Measurements from ENCODE around the gene NTPCR.
A peak's percentile ranks its signal among the peaks of the same experiment; 100 is the strongest.
"Not testable (repeated sequence)": the region's sequence is repeated elsewhere in the genome, so short reads cannot be mapped to it uniquely, and the experiment has no call there.

The NTPCR gene

DNA sequence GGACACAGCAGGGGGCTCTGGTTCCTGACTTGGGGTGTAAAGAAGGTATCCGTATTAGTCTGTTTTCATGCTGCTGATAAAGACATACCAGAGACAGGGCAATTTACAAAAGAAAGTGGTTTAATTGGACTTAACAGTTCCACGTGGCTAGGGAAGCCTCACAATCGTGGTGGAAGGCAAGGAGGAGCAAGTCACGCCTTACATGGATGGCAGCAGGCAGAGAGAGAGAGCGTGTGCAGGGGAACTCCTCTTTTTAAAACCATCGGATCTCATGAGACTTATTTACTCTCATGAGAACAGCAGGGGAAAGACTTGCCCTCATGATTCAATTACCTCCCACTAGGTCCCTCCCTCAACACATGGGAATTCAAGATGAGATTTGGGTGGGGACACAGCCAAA lies 23.2 kb upstream of the NTPCR start:
- not testable (repeated sequence) for DNase-seq (ENCODE audit: low spot score)

DNA sequence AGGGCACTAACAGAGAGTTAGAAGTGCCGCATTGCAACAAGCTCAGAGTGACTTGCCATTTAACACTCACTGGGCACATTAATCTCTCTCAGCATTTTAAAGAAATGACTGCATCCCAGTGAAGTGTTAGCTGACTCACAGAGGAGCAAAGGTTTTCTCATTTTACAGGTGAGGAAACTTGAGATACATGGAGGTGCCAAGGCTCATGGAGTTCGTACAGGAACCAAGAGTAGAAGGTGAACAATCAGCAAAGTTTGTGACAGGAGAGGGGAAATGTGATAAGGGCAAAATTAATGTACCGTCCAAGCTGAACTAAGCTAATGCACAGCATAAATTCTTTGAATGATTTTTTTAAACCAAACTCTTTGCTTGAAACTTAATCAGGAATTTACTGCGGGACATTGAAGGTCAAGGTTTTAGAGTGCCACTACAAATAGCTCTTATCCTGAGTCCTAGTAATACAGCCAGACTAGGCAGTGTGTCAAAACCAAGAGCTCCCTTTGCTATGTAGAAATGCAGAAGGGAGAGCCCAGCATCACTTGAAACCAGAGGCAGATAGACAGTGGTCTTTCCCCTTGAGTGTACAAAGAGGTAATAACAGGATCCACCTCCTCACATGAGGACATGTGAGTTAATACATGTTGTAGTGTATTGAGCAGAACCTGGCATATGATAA lies 22.4 kb upstream of the NTPCR start:
- no peak for DNase-seq (ENCODE audit: low spot score)

DNA sequence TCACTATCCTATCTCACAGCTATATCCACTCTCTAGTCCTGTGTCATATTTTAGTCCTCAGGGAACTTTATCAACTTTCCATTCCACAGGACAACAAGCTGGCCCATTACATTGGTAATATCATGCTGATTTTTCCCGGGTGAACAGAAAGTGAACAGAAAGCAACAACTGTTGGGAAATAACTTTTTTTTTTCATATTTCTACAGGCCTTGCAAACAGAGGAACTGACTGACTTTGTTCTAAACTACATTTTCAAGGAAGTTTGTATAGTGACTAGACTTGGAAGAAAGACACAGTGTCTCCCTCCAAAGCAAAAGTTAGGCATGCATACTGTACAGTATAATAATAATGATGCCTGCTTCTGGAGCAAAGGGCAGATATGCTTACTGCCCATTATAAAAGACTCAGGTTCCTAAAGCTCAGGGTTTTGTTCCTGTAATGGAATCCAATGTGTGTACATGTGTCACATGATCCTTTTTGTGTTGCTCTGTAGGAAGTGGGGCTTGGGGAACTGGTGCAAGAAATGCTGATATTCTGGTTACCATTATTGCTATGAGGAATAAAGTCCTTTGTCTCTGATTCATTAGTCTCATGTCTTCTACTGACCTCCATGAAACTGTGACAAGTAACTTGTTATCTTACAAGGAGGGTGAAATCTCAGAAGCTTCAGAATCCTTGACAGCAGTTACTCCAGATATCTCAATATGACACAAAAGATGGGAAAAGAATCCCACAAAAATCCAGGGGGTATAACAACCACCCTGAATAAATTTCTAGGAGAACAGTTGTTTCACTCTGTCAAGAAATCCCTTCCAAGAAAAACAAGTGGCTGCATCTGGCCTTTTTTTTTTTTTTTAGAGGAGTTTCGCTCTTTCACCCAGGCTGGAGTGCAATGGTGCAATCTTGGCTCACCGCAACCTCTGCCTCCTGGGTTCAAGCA lies 17.7 kb upstream of the NTPCR start:
- DNase-seq (ENCODE audit: low spot score) = no peak

DNA sequence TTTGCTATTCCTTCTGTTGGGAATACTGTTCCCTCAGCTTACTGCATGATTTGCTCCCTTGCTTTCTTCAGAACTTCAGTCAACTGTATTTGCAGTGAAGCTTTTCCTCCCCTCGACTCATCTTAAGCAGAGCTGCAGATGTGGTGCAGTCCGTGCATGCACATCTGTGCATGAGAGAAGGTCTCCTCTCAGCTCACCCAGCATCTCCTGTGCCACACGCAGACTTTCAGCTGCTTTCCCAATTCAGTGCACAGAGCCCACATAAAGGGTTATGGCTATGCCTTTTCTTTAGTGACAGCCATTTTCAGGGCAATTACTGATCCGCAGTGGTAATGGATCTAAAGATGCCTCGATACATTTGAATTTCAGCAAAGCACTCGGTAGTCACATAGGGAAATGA lies 13.5 kb upstream of the NTPCR start:
- no peak for DNase-seq (ENCODE audit: low spot score)

DNA sequence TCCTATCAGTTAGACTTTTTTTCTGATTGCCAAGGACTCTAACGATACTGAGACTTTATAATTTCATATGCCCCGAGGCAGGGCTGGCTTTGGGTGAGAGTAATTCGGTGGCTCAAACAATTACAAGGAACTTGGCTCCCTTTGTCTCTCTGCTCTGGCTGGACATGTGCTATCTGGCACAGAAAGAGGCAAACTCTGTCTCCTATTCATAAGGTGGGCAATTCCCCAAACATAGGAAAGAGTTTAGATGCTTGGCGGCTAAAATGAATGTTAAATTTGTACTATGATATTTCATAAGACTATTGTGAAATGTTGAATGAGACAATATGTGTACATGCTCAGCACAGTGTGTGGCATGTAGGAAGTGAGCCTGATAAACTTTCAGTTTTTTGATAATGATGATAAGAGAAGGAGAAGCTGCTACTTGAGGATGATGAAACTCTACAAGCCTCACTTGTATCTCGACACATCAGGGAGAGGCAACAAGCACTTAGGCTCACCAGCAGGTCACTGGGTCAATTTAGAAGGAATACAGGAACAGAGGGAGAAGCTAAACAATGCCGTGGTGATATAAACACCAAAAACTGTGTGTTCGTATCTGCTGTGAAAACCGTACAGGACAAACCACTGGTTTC lies 12.6 kb upstream of the NTPCR start:
- DNase-seq (ENCODE audit: low spot score) = no peak

DNA sequence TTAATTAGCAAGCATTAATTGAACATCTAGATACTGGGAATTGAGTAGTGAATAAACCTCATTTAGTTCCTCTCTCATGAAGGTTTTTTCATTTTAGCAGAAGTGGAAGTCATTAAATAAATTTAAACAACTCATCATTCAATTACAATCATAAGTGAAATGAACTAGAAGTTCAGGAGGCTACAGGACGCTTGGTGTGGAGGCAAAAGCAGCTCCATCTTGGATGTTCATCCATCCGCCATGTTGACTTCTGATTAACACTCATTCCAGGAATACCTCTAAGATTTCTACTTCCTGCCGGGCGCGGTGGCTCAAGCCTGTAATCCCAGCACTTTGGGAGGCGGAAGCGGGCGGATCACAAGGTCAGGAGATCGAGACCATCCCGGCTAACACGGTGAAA lies 11.5 kb upstream of the NTPCR start:
- no peak for DNase-seq (ENCODE audit: low spot score)

DNA sequence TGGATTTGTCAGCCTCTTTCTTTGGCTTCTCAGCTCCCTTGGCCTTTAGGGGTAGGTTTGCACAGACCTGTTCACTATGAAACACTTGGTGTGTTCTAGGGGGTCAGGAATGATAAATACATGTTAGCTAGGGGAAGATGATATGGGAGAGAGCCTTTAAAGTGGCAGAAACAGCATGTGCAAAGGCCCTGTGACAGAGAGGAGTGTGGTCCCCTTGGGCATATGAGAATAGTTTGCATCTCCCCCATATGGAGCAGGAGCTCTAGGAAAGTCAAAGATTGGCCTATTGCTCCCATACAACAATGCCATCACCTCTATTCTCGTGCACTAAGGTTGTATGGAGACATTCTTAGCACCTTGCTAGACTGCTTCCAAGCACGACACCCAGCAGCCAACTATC lies 10.7 kb upstream of the NTPCR start:
- no peak for DNase-seq (ENCODE audit: low spot score)

DNA sequence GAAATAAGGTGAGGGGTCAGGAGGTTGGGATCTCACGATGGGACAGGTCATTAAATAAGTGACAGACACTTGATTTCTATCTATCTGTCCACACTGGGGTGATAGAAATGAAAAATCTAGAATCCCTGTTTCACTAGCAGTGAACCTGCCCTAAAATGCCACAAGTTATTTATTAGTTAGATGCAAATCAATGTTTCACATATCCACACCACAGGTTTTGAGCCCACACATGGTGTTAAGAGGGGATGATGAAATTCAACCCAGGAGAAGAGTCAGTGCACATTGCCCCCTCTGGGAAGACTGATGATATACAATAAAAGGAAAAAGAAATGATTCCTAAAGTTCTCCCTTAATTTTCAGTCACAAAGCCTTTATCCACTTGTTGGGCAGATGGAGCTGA lies 10.1 kb upstream of the NTPCR start:
- no peak for DNase-seq (ENCODE audit: low spot score)

DNA sequence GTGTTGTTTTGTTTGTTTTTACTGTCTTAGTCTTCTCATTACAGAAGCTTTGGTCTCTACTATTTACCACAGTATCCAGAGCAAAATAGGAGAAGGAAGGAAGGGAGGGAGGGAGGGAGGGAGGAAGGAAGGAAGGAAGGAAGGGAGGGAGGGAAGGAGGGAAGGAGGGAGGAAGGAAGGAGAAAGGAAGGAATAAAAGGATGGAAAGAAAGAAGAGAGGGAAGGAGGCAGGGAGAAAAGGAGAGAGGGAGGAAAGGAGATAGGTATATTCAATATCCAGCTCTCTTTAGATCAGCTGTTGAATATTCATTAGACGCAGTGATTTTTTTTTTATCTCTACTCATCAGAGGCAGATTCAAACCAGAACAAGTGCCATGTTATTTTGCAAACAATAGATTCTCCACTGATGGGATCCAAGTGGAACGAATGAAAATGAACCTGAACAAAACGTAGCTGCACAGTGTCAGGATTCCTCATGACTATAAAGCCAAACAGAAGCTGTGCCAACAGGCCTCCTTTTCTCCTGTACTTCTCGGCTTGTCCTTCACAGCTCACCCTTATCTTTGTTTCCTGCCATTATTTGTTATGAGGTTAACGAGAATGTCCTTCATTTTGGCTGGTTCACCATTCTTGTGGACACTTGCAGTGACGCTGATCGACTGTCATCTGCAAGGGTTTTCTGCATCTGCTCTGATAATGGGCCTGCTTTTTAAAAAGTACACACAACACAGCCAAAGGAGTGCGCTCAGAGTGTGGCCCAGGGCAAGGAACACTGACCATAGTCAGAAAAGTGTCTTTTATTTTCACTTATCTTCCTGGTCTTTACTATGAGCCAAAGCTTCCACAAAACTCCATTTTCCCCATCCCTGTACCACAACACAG lies 7.8 kb upstream of the NTPCR start:
- DNase-seq (ENCODE audit: low spot score) = no peak

DNA sequence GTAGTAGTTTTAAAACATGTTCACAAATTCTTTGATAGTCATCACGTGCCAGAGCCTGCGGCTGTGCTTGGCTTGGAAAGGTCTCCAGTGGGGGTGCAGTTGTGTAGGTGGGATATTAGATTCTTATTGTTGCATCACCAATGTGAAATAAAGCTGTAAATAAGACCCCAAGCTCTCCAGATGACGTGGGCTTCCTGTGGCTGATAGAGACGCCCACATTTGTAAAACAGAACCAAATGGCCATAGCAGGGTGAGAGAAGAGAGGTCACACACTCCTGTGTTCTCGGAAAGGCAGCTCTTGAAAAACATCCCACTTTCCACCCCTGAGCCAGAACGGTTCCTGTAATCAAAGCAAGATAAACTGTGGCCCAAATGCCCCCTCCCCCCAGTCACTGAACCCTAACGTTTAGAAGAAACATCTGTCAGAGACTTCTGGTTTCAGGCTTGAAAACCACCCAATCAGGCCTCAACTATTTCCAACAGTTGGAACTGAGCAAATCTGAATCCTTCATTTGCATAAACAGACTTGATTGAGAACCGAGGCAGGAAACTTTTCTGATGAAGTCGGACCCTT lies 6.6 kb upstream of the NTPCR start:
- DNase-seq (ENCODE audit: low spot score) = no peak

DNA sequence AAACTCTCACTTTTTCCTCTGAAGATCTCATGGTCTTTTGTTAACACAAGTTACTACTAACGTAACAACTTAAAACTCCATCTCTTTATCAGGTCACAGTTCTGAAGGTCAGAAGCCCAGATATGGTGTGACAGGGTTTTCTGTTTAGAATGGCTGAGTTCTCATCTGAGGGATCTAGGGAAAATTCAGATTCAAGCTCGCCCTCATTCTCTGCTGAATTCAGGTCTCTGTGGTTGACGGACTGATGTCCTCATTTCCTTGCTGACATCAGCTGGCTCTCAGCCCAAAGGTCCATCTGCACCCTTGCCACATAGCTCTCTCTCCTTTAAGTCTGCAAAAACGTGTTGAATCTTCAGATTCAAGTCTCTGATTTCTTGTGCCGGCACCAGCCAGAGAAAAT lies 6.1 kb upstream of the NTPCR start:
- DNase-seq (ENCODE audit: low spot score) = no peak

DNA sequence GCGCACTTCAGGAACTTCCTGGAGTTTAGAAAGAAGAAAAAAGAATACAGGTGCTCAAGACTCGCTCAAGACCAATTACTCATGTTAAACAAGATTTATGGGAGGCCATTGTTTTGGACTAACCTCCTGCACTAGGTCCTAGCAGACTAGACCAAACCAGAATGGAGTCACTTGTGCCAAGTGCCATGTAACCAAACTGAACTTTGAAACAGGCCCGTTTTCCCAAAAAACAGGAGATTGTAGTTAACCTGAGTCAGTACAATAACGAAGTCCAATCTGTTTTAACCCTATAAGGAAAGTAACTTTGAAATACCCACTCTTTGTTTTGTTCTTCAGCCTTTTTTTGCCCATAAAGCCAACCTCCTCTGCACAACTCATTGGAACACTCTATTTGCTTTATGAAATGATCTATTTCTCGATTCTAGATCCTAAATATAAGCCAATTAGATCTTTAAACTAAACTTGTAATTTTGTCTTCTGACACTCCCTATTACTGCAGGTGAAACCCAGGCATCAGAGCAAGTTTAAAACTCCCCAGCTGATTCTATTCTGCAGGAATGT lies 695 bp upstream of the NTPCR start:
- DNase-seq (ENCODE audit: low spot score) = no peak

DNA sequence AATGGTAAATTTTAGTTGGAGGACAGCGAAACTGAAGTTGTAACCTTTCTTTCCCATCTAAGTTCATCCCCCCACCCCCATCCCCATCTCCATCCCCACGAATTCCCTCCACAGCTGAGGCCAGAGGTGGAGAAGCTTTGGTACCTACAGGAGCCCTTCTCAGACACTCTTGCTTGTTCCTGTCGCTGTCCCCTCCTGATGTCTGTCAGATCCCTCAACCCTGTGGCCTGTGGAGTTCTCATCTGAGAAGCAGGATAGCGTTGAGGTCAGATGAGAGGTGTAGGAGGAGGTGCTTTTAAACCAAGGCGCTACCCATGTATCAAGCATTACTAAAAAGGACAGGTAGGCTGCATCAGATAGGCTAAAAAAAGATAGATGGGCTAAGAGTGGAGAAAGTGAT lies 769 bp downstream of the NTPCR start:
- peak; percentile 16 for DNase-seq (ENCODE audit: low spot score)

DNA sequence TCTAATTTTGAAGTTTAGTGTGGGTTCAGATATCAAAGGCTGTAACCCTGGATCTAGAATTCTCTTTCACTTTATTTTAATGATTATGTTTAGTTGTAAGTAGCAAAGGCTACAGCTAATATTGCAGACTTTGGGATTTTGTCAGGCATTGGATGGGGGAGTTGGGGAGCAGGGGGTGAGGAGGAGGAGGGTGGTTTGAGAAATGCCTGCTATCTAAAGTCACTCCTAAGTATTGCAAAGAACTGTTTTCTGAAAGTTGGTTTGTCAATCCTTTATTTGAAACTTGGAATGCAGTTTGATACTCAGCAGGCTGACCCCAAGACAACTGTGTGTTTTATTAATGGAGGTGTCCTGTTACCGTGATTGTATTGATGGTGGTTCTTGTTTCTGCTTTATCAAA lies 1.2 kb downstream of the NTPCR start:
- DNase-seq (ENCODE audit: low spot score) = no peak

DNA sequence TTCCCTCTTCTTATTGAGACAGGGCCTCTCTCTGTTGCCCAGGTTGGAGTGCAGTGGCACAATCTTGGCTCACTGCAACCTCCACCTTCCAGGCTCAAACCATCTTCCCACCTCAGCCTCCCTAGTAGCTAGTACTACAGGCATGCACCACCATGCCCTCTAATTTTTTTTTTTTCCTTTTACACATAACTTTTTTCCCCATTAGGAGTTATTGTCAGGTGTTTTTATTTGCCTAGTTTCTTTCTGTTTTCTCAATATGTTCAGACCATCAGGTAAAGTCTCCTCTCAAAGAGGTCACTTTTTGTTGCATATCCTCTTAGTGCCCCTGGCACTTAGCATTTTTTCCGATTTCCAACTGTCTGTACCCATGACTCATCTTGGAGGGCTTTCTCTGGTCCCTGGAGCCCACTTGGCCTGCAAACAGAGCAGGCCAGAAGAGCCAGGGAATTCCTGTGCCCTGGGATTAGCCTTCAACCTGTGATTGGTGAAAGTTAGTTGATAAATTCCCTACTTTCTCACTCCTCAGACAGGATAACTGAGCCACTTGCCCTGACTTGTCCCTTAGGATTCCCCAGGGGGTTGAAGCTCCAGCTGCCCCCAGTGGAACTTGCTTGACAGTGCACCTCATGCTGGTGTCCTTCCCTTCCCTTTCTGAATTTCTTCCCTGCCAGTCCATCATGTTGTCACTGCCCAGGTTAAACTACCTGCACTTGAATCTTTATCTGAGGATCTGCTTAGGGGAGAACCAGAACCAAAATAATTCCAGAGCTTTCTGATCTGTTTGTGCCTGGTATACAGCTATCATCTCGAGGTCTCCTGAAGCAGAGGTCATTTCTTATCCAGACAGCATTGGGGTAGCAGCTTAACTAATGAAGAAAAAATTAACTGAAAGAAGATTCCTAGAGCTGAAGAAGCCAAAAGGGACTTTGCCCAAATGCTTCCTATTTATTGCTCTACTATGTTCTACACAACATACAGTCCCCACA lies 2.4 kb downstream of the NTPCR start:
- DNase-seq (ENCODE audit: low spot score) = peak; percentile 31

DNA sequence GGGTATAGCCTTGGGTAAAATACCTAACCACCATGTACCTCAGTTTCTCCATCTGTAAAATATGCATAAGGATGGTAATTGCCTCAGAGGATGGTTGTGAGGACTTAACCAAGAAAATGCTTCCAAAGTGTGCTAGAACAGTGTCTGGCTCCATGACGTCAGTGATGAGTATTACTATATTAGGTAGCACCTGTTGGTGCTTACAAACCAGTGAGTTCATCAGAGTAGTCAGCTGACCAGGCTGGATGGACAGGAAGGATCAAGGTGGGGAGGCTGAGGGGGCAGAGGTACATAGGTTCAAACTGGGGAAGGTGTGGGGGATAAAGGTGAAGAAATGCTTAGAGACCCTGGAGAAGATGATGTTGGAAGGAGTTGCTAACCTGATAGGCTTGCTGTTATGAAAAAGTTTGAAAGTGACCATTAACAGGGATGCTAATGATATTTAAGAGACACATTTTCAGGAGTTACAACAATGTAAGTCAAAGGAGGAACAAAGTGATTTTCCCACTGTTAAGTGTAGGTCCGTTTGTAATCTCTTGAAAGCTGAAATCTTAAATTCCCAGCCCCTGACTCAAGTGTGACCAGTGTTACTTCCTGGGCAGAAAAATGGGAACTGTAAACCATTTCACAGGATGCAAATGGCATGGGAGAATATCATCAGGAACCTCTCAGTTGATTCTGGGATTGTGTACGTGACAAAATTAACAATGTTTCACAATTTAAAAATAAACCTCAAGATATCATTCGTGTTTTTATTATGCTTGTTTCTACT lies 4.4 kb downstream of the NTPCR start:
- no peak for DNase-seq (ENCODE audit: low spot score)

DNA sequence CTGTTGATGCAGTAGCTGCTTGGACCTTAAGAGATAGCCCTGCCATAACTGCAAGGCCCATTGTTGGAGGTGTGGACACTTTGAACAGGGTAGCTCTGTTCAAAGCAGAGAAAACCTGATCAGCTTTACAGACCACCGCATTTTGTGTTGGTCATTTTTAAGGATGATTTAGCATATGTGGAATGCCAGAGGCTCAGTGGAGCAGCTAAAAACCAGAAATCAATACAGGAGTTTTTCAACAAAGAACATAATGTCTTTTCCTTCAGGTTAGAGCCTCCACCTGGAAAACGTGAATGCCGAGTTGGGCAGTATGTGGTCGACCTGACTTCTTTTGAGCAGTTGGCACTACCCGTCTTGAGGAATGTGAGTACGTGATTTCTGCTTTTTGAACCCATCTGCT lies 5.7 kb downstream of the NTPCR start:
- no peak for DNase-seq (ENCODE audit: low spot score)

DNA sequence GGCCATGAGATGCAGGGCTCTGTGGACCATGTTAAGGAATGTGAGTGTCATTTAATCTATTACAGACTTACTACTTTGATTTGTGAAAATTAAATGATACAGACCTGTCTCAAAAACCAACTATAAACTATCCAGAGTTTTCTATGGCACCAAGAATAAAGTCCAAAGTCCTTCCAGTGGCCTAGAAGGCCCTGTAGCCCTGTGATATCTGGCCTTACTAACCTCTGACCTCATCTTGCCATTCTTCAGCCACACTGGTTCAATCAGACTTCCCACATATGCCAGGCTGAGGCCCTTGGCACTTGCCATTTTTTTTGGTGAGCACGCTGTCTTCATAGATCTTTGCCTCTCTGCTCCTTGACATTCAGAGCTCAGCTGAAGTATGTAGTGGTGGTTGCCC lies 7.7 kb downstream of the NTPCR start:
- no peak for DNase-seq (ENCODE audit: low spot score)

All from Ammon's horn (tissue), 1 donor.